HCT116 (cell line): ENCODE data around the gene UNK.

Experiments
- CTCF ChIP-seq, 3 experiments: fragments of 200-600 bp in 1 of 3; sonication (generic) in 1 of 3; IDR thresholded peaks in 2 of 3; conservative IDR thresholded peaks in 1 of 3; 2 replicates each; pipeline ENCODE4 v1.5.1; 2012 to 2017; ENCODE audit warnings: low read depth in 2 of 3, low read length in 2 of 3, antibody characterized with exemption in 1 of 3, borderline replicate concordance in 1 of 3, control low read depth in 1 of 3, mild to moderate bottlenecking in 1 of 3, mixed read lengths in 1 of 3, mixed run types in 1 of 3, moderate library complexity in 1 of 3; ENCODE audit not compliant: insufficient read depth in 1 of 3
- ELF1 ChIP-seq: IDR thresholded peaks from 2 replicates; pipeline ENCODE4 v1.6.1; 2012; ENCODE audit warnings: low read depth, borderline replicate concordance
- EZH2 ChIP-seq: fragments of 200-600 bp; sonication (generic); IDR thresholded peaks from 2 replicates; pipeline ENCODE4 v1.6.1; 2017; ENCODE audit warnings: antibody characterized with exemption, mixed run types
- EZH2phosphoT487 ChIP-seq: fragments of 200-600 bp; IDR thresholded peaks from 2 replicates; pipeline ENCODE4 v1.6.1; 2018; ENCODE audit warnings: antibody characterized with exemption, borderline replicate concordance
- POLR2AphosphoS5 ChIP-seq: IDR thresholded peaks from 2 replicates; pipeline ENCODE4 v1.6.1; 2011; ENCODE audit warnings: mild to moderate bottlenecking, low read depth, low read length, moderate library complexity
- RAD21 ChIP-seq: IDR thresholded peaks from 2 replicates; pipeline ENCODE4 v1.6.1; 2012; ENCODE audit warnings: low read depth, mild to moderate bottlenecking
- SIN3A ChIP-seq: IDR thresholded peaks from 2 replicates; pipeline ENCODE4 v1.6.1; 2012; ENCODE audit warnings: low read depth
- SP1 ChIP-seq: IDR thresholded peaks from 2 replicates; pipeline ENCODE4 v1.6.1; 2012; ENCODE audit warnings: low read depth
- TCF7L2 ChIP-seq: IDR thresholded peaks from 2 replicates; pipeline ENCODE4 v1.7.0; 2011; ENCODE audit warnings: borderline replicate concordance, inconsistent platforms; ENCODE audit not compliant: insufficient read depth, insufficient read length; ENCODE audit errors: extremely low read depth
- ZNF274 ChIP-seq: fragments of 200-500 bp; sonication (Bioruptor generic); IDR thresholded peaks from 2 replicates; pipeline ENCODE4 v1.6.1; 2014; ENCODE audit warnings: mild to moderate bottlenecking, low read depth, low read length, inconsistent platforms

GRCh38 chr17:75818326-75818885, 33.8 kb downstream of the UNK start:
- no peak for TF ChIP-seq POLR2AphosphoS5
- no peak for TF ChIP-seq RAD21
- TF ChIP-seq CTCF (IDR thresholded peaks at IDR 0.05 in 2 of 3, conservative IDR thresholded peaks at IDR 0.05 in 1 of 3; ENCODE audit: borderline replicate concordance in 1 of 3, insufficient read depth in 1 of 3, low read depth in 2 of 3, low read length in 2 of 3): no peak
- no peak for TF ChIP-seq SP1
- TF ChIP-seq ZNF274: no peak
- no peak for TF ChIP-seq SIN3A
- TF ChIP-seq EZH2: no peak
- TF ChIP-seq TCF7L2: no peak
- no peak for TF ChIP-seq EZH2phosphoT487
- no peak for TF ChIP-seq ELF1
